Osteoblast (primary cell): ENCODE data around the gene CRIP2. TPM values are rescaled to one million over a fixed set of nuclear protein-coding genes. Genes with fewer than 3 reads are reported as not detected.

Source experiments
- DNase-seq: peaks from one replicate; pipeline ENCODE4 v3.0.0; 2011; ENCODE audit warnings: low spot score, mixed read lengths; ENCODE audit not compliant: insufficient read length; ENCODE audit errors: missing footprints
- H2AFZ ChIP-seq: 2 replicates; pipeline ENCODE4 v1.6.0; 2011; ENCODE audit warnings: mild to moderate bottlenecking, low read length
- H3K27ac ChIP-seq: 2 replicates; pipeline ENCODE4 v1.5.1; 2011; ENCODE audit warnings: mild to moderate bottlenecking, low read depth, low read length, moderate library complexity
- H3K27me3 ChIP-seq: 2 replicates; pipeline ENCODE4 v1.6.0; 2012; ENCODE audit warnings: mild to moderate bottlenecking, control low read depth, inconsistent platforms, low read length, moderate library complexity; ENCODE audit not compliant: insufficient read depth
- H3K36me3 ChIP-seq: 2 replicates; pipeline ENCODE4 v1.5.1; 2011; ENCODE audit warnings: mild to moderate bottlenecking, low read length, control low read depth, moderate library complexity; ENCODE audit not compliant: insufficient read depth
- H3K4me1 ChIP-seq: 2 replicates; pipeline ENCODE4 v1.5.1; 2011; ENCODE audit warnings: mild to moderate bottlenecking, low read length, control low read depth, moderate library complexity; ENCODE audit not compliant: insufficient read depth
- H3K4me2 ChIP-seq: 2 replicates; pipeline ENCODE4 v1.6.0; 2011; ENCODE audit warnings: mild to moderate bottlenecking, low read length; ENCODE audit not compliant: insufficient read depth
- H3K4me3 ChIP-seq: fragments of 200-600 bp; sonication (generic); 3 replicates; pipeline ENCODE4 v1.5.1; 2012; ENCODE audit warnings: mild to moderate bottlenecking, low read length, inconsistent platforms; ENCODE audit not compliant: insufficient read depth
- H3K79me2 ChIP-seq: 2 replicates; pipeline ENCODE4 v1.6.0; 2012; ENCODE audit warnings: mild to moderate bottlenecking, low read length, control low read depth, inconsistent platforms; ENCODE audit not compliant: insufficient read depth
- H3K9me3 ChIP-seq: 2 replicates; pipeline ENCODE4 v1.5.1; 2011; ENCODE audit warnings: low read depth, low read length, control low read depth
- H4K20me1 ChIP-seq: 2 replicates; pipeline ENCODE4 v1.6.0; 2012; ENCODE audit warnings: mild to moderate bottlenecking, low read length, control low read depth; ENCODE audit not compliant: insufficient read depth
- CTCF ChIP-seq: IDR thresholded peaks from 2 replicates; pipeline ENCODE4 v1.5.1; 2011; ENCODE audit warnings: mild to moderate bottlenecking, low read depth, low read length, moderate library complexity; ENCODE audit errors: extremely low read depth
- total RNA-seq: library from RNA; depleted of rRNA; stranded (reverse); fragments of >200 nt; gene quantifications from 2 replicates; pipeline ENCODE4 v1.2.3, GENCODE V29; 2012

The CRIP2 gene
- total RNA-seq, 1 donor = 43.8 TPM

GRCh38 chr14:105479431-105480158, 5.0 kb downstream of the CRIP2 start:
- peaks cover 3% of the 10 kb centered on the region for H4K20me1 ChIP-seq
- no peak for DNase-seq
- H3K79me2 ChIP-seq = peaks cover 4% of the 10 kb centered on the region
- no peak overlapping the region for H3K4me2 ChIP-seq
- no peaks in the 10 kb centered on the region for H3K9me3 ChIP-seq
- H3K4me3 ChIP-seq = no peak overlapping the region
- H3K27ac ChIP-seq = no peak overlapping the region
- peaks cover 37% of the 10 kb centered on the region for H3K4me1 ChIP-seq
- no peaks in the 10 kb centered on the region for H3K36me3 ChIP-seq
- TF ChIP-seq CTCF = no peak
- no peaks in the 10 kb centered on the region for H3K27me3 ChIP-seq
- no peak overlapping the region for H2AFZ ChIP-seq

GRCh38 chr14:105480199-105480746, 5.7 kb downstream of the CRIP2 start:
- no peak for TF ChIP-seq CTCF
- no peaks in the 10 kb centered on the region for H3K27me3 ChIP-seq
- no peaks in the 10 kb centered on the region for H3K9me3 ChIP-seq
- H3K27ac ChIP-seq = peak overlapping the region; percentile 99
- no peak for DNase-seq
- no peak overlapping the region for H3K4me3 ChIP-seq
- no peak overlapping the region for H2AFZ ChIP-seq
- H3K4me1 ChIP-seq = peaks cover 36% of the 10 kb centered on the region
- H3K79me2 ChIP-seq = peaks cover 4% of the 10 kb centered on the region
- no peaks in the 10 kb centered on the region for H3K36me3 ChIP-seq
- peaks cover 3% of the 10 kb centered on the region for H4K20me1 ChIP-seq
- H3K4me2 ChIP-seq = peak overlapping the region; percentile 94

GRCh38 chr14:105480807-105481801, 6.5 kb downstream of the CRIP2 start:
- no peaks in the 10 kb centered on the region for H3K36me3 ChIP-seq
- DNase-seq = peak; percentile 100
- no peaks in the 10 kb centered on the region for H3K9me3 ChIP-seq
- peak; percentile 98 for TF ChIP-seq CTCF
- H2AFZ ChIP-seq = peak overlapping the region; percentile 71
- H3K4me1 ChIP-seq = peaks cover 27% of the 10 kb centered on the region
- H3K27me3 ChIP-seq = peaks cover 2% of the 10 kb centered on the region
- H3K79me2 ChIP-seq = peaks cover 4% of the 10 kb centered on the region
- H3K4me3 ChIP-seq = peak overlapping the region; percentile 75
- peaks cover 3% of the 10 kb centered on the region for H4K20me1 ChIP-seq
- peak overlapping the region; percentile 94 for H3K4me2 ChIP-seq
- H3K27ac ChIP-seq = peak overlapping the region; percentile 99
